GM12864 (cell line): ENCODE data around the gene GGNBP2.

Experiments
- DNase-seq: peaks from one replicate; pipeline ENCODE4 v3.0.0-alpha.2; 2011; ENCODE audit warnings: low read depth
- H3K4me3 ChIP-seq: 2 replicates; pipeline ENCODE4 v1.5.1; 2011; ENCODE audit warnings: mild to moderate bottlenecking, low read depth, low read length, control low read depth
- CTCF ChIP-seq: IDR thresholded peaks from 2 replicates; pipeline ENCODE4 v1.5.1; 2011; ENCODE audit warnings: low read depth, mild to moderate bottlenecking, moderate library complexity, low read length, control low read depth, inconsistent platforms; ENCODE audit errors: missing control alignments

GGNBP2 gene

GRCh38 chr17:36500745-36501225, 43.9 kb upstream of the GGNBP2 start:
- no peak for DNase-seq
- TF ChIP-seq CTCF, result no peak
- no peak overlapping the region for H3K4me3 ChIP-seq

- no peak for DNase-seq
- no peak overlapping the region for H3K4me3 ChIP-seq
- TF ChIP-seq CTCF, result no peak
Measured at GRCh38 chr17:36501351-36501750, 43.4 kb upstream of the GGNBP2 start.

- no peak overlapping the region for H3K4me3 ChIP-seq
- no peak for TF ChIP-seq CTCF
- no peak for DNase-seq
Measured at GRCh38 chr17:36501963-36502362, 42.8 kb upstream of the GGNBP2 start.

- no peak for TF ChIP-seq CTCF
- no peak overlapping the region for H3K4me3 ChIP-seq
- no peak for DNase-seq
Measured at GRCh38 chr17:36503456-36504155, 41.1 kb upstream of the GGNBP2 start.

- TF ChIP-seq CTCF, result no peak
- H3K4me3 ChIP-seq, result no peak overlapping the region
- DNase-seq, result no peak
Measured at GRCh38 chr17:36504156-36504545, 40.6 kb upstream of the GGNBP2 start.

- no peak for DNase-seq
- TF ChIP-seq CTCF, result no peak
- no peak overlapping the region for H3K4me3 ChIP-seq
Measured at GRCh38 chr17:36505171-36505570, 39.5 kb upstream of the GGNBP2 start.

GRCh38 chr17:36506249-36506826, 38.4 kb upstream of the GGNBP2 start:
- DNase-seq, result no peak
- TF ChIP-seq CTCF, result no peak
- H3K4me3 ChIP-seq, result no peak overlapping the region
